ENCODE data around the gene TWF2. TPM values are rescaled to one million over a fixed set of nuclear protein-coding genes. Genes with fewer than 3 reads are reported as not detected.

TWF2 gene
- total and polyA plus RNA-seq, 2 of the 13 experiments (the other 11 are each of a cell fraction or from before 2014, with no cell fraction given): 45.5 to 108 TPM

- TF ChIP-seq STAT6 (CRISPR knock-in tag; IDR thresholded peaks at IDR 0.05; ENCODE audit: borderline replicate concordance) (no peak), TGIF2 (CRISPR knock-in tag; IDR thresholded peaks at IDR 0.05) (no peak), SNAPC2 (CRISPR knock-in tag; IDR thresholded peaks at IDR 0.05) (no peak), DZIP1 (CRISPR knock-in tag; IDR thresholded peaks at IDR 0.05) (0 out of 2 replicates have a peak, but pooled peaks have one; percentile 78), BORCS8-MEF2B (CRISPR knock-in tag; IDR thresholded peaks at IDR 0.05) (no peak), RERE (CRISPR knock-in tag; IDR thresholded peaks at IDR 0.05; ENCODE audit: low read depth) (no peak), CENPX (CRISPR knock-in tag; IDR thresholded peaks at IDR 0.05) (no peak), NCOA1 (CRISPR knock-in tag; IDR thresholded peaks at IDR 0.05) (no peak), PAWR (CRISPR knock-in tag; IDR thresholded peaks at IDR 0.05; ENCODE audit: borderline replicate concordance) (no peak), ZSCAN29 (CRISPR knock-in tag; conservative IDR thresholded peaks at IDR 0.05) (no peak), YY1 (IDR thresholded peaks at IDR 0.05; ENCODE audit: insufficient read depth, insufficient replicate concordance, low read depth, low read length) (peak; percentile 22), HDAC6 (IDR thresholded peaks at IDR 0.05; ENCODE audit: low read depth, low read length) (no peak), ZNF7 (CRISPR knock-in tag; IDR thresholded peaks at IDR 0.05) (no peak), ZNF580 (CRISPR knock-in tag; IDR thresholded peaks at IDR 0.05; ENCODE audit: borderline replicate concordance, low read depth) (no peak), ZNF232 (CRISPR knock-in tag; IDR thresholded peaks at IDR 0.05; ENCODE audit: borderline replicate concordance) (no peak), ISX (CRISPR knock-in tag; conservative IDR thresholded peaks at IDR 0.05) (no peak)
- TF ChIP-seq, protein P1, sequence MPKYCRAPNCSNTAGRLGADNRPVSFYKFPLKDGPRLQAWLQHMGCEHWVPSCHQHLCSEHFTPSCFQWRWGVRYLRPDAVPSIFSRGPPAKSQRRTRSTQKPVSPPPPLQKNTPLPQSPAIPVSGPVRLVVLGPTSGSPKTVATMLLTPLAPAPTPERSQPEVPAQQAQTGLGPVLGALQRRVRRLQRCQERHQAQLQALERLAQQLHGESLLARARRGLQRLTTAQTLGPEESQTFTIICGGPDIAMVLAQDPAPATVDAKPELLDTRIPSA (CRISPR knock-in tag; IDR thresholded peaks at IDR 0.05; ENCODE audit: borderline replicate concordance): no peak
Measured at GRCh38 chr3:52231502-52232278, 7.3 kb downstream of the TWF2 start (continued).
